Mesothelial cell of epicardium (in vitro differentiated cells): Measurements from ENCODE around the gene RFXAP. TPM values are rescaled to one million over a fixed set of nuclear protein-coding genes. Genes with fewer than 3 reads are reported as not detected.
A peak's percentile ranks its signal among the peaks of the same experiment; 100 is the strongest.

Source experiments
- DNase-seq, 2 experiments: peaks; one replicate each; pipeline ENCODE4 v3.0.0; 2021; ENCODE audit warnings: low spot score in 2 of 2; ENCODE audit not compliant: unreplicated experiment in 2 of 2
- H3K27ac Mint-ChIP-seq: 2 replicates; pipeline ENCODE4 v1.8.0; 2021; ENCODE audit warnings: mixed read lengths
- H3K27me3 Mint-ChIP-seq: 2 replicates; pipeline ENCODE4 v1.8.0; 2021; ENCODE audit warnings: low read depth, mixed read lengths
- H3K36me3 Mint-ChIP-seq: 2 replicates; pipeline ENCODE4 v1.8.0; 2021; ENCODE audit warnings: mixed read lengths
- H3K4me1 Mint-ChIP-seq: 2 replicates; pipeline ENCODE4 v1.8.0; 2021; ENCODE audit warnings: mixed read lengths
- H3K4me3 Mint-ChIP-seq: 2 replicates; pipeline ENCODE4 v1.8.0; 2021; ENCODE audit warnings: mild to moderate bottlenecking, moderate library complexity, mixed read lengths
- H3K9me3 Mint-ChIP-seq: 2 replicates; pipeline ENCODE4 v1.8.0; 2021; ENCODE audit warnings: mixed read lengths
- CTCF ChIP-seq: fragments of 200-600 bp; sonication (generic); IDR thresholded peaks from one replicate; pipeline ENCODE4 v1.5.0; 2021; ENCODE audit warnings: antibody characterized with exemption; ENCODE audit not compliant: unreplicated experiment
- total RNA-seq: library from RNA; stranded (reverse); gene quantifications from 3 replicates; pipeline ENCODE4 v1.2.1, GENCODE V29; 2021

RFXAP gene
- total RNA-seq, 1 donor from 2014 or later, result 14.0 TPM

- Mint-ChIP-seq H3K9me3 (no peaks in the 10 kb centered on the region), H3K4me1 (no peaks in the 10 kb centered on the region), H3K4me3 (no peak overlapping the region), H3K36me3 (peaks cover 37% of the 10 kb centered on the region), H3K27ac (no peak overlapping the region), H3K27me3 (no peaks in the 10 kb centered on the region)
- TF ChIP-seq CTCF, result no peak
- DNase-seq, result no peak
These were observed 47.2 kb downstream of the RFXAP start for GRCh38 chr13:36866232-36866631.

DNA sequence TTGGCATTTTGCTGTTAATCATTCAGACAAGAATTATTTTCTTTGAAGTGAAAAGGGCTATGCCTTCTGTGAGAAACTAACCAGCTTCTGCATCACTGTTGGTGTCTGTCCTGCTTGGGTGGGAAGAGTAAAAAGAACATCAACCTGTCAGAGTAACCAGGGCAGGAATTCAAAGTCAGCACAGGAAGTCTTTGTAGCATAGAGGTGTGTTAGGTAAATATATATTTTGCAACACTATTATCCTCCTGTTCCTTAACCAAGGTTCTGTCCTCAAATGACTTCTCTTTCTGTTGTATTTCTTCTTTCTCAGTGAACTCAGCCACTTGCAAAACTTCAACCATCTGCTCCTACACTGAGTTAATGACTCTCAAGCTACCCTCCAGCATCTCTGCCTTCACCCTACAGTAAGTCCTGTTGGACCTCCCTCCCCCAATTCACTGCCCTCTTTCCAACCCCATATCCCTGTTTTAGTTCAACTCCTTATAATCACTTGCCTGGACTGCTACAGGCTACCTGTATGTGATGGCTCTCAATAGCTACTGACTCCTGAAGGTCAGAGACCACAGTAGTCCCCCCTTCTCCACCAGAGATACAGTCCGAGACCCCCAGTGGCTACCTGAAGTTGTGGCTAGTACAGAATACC is 51.1 kb downstream of the RFXAP start:
- Mint-ChIP-seq H3K27ac (peak overlapping the region; percentile 1), H3K27me3 (no peaks in the 10 kb centered on the region), H3K9me3 (no peaks in the 10 kb centered on the region), H3K4me3 (no peak overlapping the region), H3K36me3 (peaks cover 36% of the 10 kb centered on the region), H3K4me1 (no peaks in the 10 kb centered on the region)
- no peak for DNase-seq
- no peak for TF ChIP-seq CTCF

GRCh38 chr13:36872621-36873020 is 53.6 kb downstream of the RFXAP start:
- peaks cover 31% of the 10 kb centered on the region for H3K36me3 Mint-ChIP-seq
- H3K4me1 Mint-ChIP-seq, result peaks cover 2% of the 10 kb centered on the region
- H3K27me3 Mint-ChIP-seq, result no peaks in the 10 kb centered on the region
- DNase-seq, result no peak
- H3K9me3 Mint-ChIP-seq, result no peaks in the 10 kb centered on the region
- no peak overlapping the region for H3K27ac Mint-ChIP-seq
- TF ChIP-seq CTCF, result no peak
- no peak overlapping the region for H3K4me3 Mint-ChIP-seq

DNA sequence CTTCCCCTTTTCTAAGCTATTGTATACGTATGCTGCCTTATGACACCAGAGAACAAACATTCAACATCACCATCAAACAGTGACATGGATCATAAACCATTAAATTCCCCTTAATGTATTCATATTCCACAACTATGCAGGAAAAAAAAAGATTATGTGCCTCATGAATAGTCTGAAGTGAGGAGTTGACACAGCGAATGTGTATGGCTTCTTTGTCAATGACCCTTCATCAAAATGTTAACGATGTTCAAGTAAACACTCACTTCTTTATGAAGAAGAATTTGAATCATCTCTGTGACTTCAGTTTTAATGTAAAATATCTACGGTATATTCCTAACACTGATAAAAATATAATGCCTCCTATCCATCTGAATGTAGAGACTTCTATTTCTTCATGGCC is 56.4 kb downstream of the RFXAP start:
- Mint-ChIP-seq H3K27ac (no peak overlapping the region), H3K27me3 (no peaks in the 10 kb centered on the region), H3K4me3 (no peak overlapping the region), H3K9me3 (no peaks in the 10 kb centered on the region), H3K36me3 (peaks cover 39% of the 10 kb centered on the region), H3K4me1 (peaks cover 2% of the 10 kb centered on the region)
- no peak for TF ChIP-seq CTCF
- DNase-seq, result no peak

DNA sequence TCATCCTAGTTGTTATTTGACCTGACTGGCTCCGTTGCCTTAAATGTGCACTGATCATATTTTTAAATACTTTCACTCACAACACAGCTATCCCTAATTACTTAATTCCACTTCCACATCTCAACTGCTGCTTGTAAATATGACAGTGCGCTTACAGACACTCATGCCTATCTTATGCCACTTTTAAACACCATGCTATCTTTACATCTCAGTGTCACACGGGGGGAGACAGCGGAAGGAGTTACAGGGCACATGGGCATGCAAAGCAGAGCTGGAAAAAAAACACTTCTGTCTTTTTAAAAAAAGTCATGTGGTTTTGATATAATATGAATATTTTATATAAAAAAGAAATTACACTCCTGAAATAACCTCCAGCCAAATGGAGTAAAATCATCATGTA is 56.9 kb downstream of the RFXAP start:
- Mint-ChIP-seq H3K36me3 (peaks cover 40% of the 10 kb centered on the region), H3K4me3 (no peak overlapping the region), H3K27me3 (no peaks in the 10 kb centered on the region), H3K9me3 (no peaks in the 10 kb centered on the region), H3K27ac (no peak overlapping the region), H3K4me1 (peaks cover 2% of the 10 kb centered on the region)
- TF ChIP-seq CTCF, result no peak
- no peak for DNase-seq

Other genes with a start within 250 kb of the RFXAP start
- 2.5 to 3.1 TPM (median 2.6 TPM) in 3 replicates for gene SERTM1, start 145.2 kb upstream of the RFXAP start, total RNA-seq
- 30.9 to 32.3 TPM (median 31.9 TPM) in 3 replicates for gene SMAD9, start 101.0 kb downstream of the RFXAP start, total RNA-seq
- 27.1 to 30.7 TPM (median 27.2 TPM) in 3 replicates for gene ALG5, start 180.1 kb downstream of the RFXAP start, total RNA-seq
- 47.6 to 55.7 TPM (median 51.0 TPM) in 3 replicates for gene EXOSC8, start 181.6 kb downstream of the RFXAP start, total RNA-seq
- 90.8 to 99.6 TPM (median 97.8 TPM) in 3 replicates for gene SUPT20H, start 240.5 kb downstream of the RFXAP start, total RNA-seq